Measurements from ENCODE around the gene ZBTB46.
A peak's percentile ranks its signal among the peaks of the same experiment; 100 is the strongest.

The ZBTB46 gene

GRCh38 chr20:63754008-63754407 lies 77.1 kb downstream of the ZBTB46 start:
- Mint-ChIP-seq H3K36me3 (ENCODE audit: insufficient read depth) (peaks cover under 1% of the 10 kb centered on the region), H3K27ac (ENCODE audit: low read depth) (no peak overlapping the region), H3K4me1 (peaks cover 46% of the 10 kb centered on the region), H3K4me3 (no peak overlapping the region), H3K9me3 (no peaks in the 10 kb centered on the region), H3K27me3 (no peaks in the 10 kb centered on the region)
- ATAC-seq (replicated peaks; ENCODE audit: extremely low read depth, poor library complexity, severe bottlenecking) (no peak), DNase-seq (ENCODE audit: low spot score in 2 of 2) (no peak)

GRCh38 chr20:63753381-63753780 lies 77.7 kb downstream of the ZBTB46 start:
- ATAC-seq (replicated peaks; ENCODE audit: extremely low read depth, poor library complexity, severe bottlenecking) (no peak), DNase-seq (ENCODE audit: low spot score in 2 of 2) (no peak)
- Mint-ChIP-seq H3K4me3 (no peak overlapping the region), H3K9me3 (no peaks in the 10 kb centered on the region), H3K27ac (ENCODE audit: low read depth) (no peak overlapping the region), H3K27me3 (no peaks in the 10 kb centered on the region), H3K4me1 (peaks cover 47% of the 10 kb centered on the region), H3K36me3 (ENCODE audit: insufficient read depth) (peaks cover 3% of the 10 kb centered on the region)

GRCh38 chr20:63752411-63753101 lies 78.5 kb downstream of the ZBTB46 start:
- H3K27me3 Mint-ChIP-seq: no peaks in the 10 kb centered on the region
- no peak overlapping the region for H3K27ac Mint-ChIP-seq (ENCODE audit: low read depth)
- H3K36me3 Mint-ChIP-seq (ENCODE audit: insufficient read depth): peaks cover 3% of the 10 kb centered on the region
- no peaks in the 10 kb centered on the region for H3K9me3 Mint-ChIP-seq
- peaks cover 43% of the 10 kb centered on the region for H3K4me1 Mint-ChIP-seq
- no peak for DNase-seq (ENCODE audit: low spot score in 2 of 2)
- no peak for ATAC-seq (replicated peaks; ENCODE audit: extremely low read depth, poor library complexity, severe bottlenecking)
- peak overlapping the region; percentile 67 for H3K4me3 Mint-ChIP-seq

GRCh38 chr20:63751471-63752271 lies 79.4 kb downstream of the ZBTB46 start:
- peak overlapping the region; percentile 70 for H3K27ac Mint-ChIP-seq (ENCODE audit: low read depth)

GRCh38 chr20:63750807-63751470 lies 80.1 kb downstream of the ZBTB46 start:
- peaks cover 27% of the 10 kb centered on the region for H3K4me1 Mint-ChIP-seq
- DNase-seq (ENCODE audit: low spot score in 2 of 2) (peak in 1 of 2 donors; percentile 36), ATAC-seq (replicated peaks; ENCODE audit: extremely low read depth, poor library complexity, severe bottlenecking) (peak; percentile 93)
- H3K4me3 Mint-ChIP-seq: peak overlapping the region; percentile 67
- peaks cover 3% of the 10 kb centered on the region for H3K36me3 Mint-ChIP-seq (ENCODE audit: insufficient read depth)
- H3K27me3 Mint-ChIP-seq: no peaks in the 10 kb centered on the region
- no peaks in the 10 kb centered on the region for H3K9me3 Mint-ChIP-seq
- peak overlapping the region; percentile 70 for H3K27ac Mint-ChIP-seq (ENCODE audit: low read depth)

More at GRCh38 chr20:63751471-63752271, 79.4 kb downstream of the ZBTB46 start:
- Mint-ChIP-seq H3K36me3 (ENCODE audit: insufficient read depth) (peaks cover 3% of the 10 kb centered on the region), H3K27me3 (no peaks in the 10 kb centered on the region), H3K4me1 (peaks cover 34% of the 10 kb centered on the region), H3K4me3 (peak overlapping the region; percentile 67), H3K9me3 (no peaks in the 10 kb centered on the region)
- ATAC-seq (replicated peaks; ENCODE audit: extremely low read depth, poor library complexity, severe bottlenecking): no peak
- no peak for DNase-seq (ENCODE audit: low spot score in 2 of 2)

- Mint-ChIP-seq H3K27ac (ENCODE audit: low read depth) (no peak overlapping the region), H3K9me3 (no peaks in the 10 kb centered on the region), H3K36me3 (ENCODE audit: insufficient read depth) (peaks cover 3% of the 10 kb centered on the region), H3K4me3 (peak overlapping the region; percentile 27), H3K4me1 (peaks cover 19% of the 10 kb centered on the region), H3K27me3 (no peaks in the 10 kb centered on the region)
- DNase-seq (ENCODE audit: low spot score in 2 of 2): no peak
- no peak for ATAC-seq (replicated peaks; ENCODE audit: extremely low read depth, poor library complexity, severe bottlenecking)
These were observed 81.2 kb downstream of the ZBTB46 start for GRCh38 chr20:63749597-63750508.

GRCh38 chr20:63748934-63749270 lies 82.2 kb downstream of the ZBTB46 start:
- Mint-ChIP-seq H3K4me3 (no peak overlapping the region), H3K9me3 (no peaks in the 10 kb centered on the region), H3K27ac (ENCODE audit: low read depth) (peak overlapping the region; percentile 25), H3K4me1 (peaks cover 14% of the 10 kb centered on the region), H3K36me3 (ENCODE audit: insufficient read depth) (peaks cover 3% of the 10 kb centered on the region), H3K27me3 (no peaks in the 10 kb centered on the region)
- DNase-seq (ENCODE audit: low spot score in 2 of 2) (no peak), ATAC-seq (replicated peaks; ENCODE audit: extremely low read depth, poor library complexity, severe bottlenecking) (no peak)

- DNase-seq (ENCODE audit: low spot score in 2 of 2) (no peak), ATAC-seq (replicated peaks; ENCODE audit: extremely low read depth, poor library complexity, severe bottlenecking) (no peak)
- H3K27me3 Mint-ChIP-seq: no peaks in the 10 kb centered on the region
- peaks cover 9% of the 10 kb centered on the region for H3K36me3 Mint-ChIP-seq (ENCODE audit: insufficient read depth)
- no peaks in the 10 kb centered on the region for H3K9me3 Mint-ChIP-seq
- H3K4me3 Mint-ChIP-seq: no peak overlapping the region
- peaks cover 14% of the 10 kb centered on the region for H3K4me1 Mint-ChIP-seq
- H3K27ac Mint-ChIP-seq (ENCODE audit: low read depth): peak overlapping the region; percentile 25
These were observed 82.8 kb downstream of the ZBTB46 start for GRCh38 chr20:63748070-63748933.

GRCh38 chr20:63747622-63748069 lies 83.4 kb downstream of the ZBTB46 start:
- H3K4me3 Mint-ChIP-seq: no peak overlapping the region
- no peaks in the 10 kb centered on the region for H3K27me3 Mint-ChIP-seq
- H3K27ac Mint-ChIP-seq (ENCODE audit: low read depth): no peak overlapping the region
- ATAC-seq (replicated peaks; ENCODE audit: extremely low read depth, poor library complexity, severe bottlenecking): no peak
- no peak for DNase-seq (ENCODE audit: low spot score in 2 of 2)
- peaks cover 14% of the 10 kb centered on the region for H3K4me1 Mint-ChIP-seq
- peaks cover 11% of the 10 kb centered on the region for H3K36me3 Mint-ChIP-seq (ENCODE audit: insufficient read depth)
- H3K9me3 Mint-ChIP-seq: no peaks in the 10 kb centered on the region

GRCh38 chr20:63746751-63747315 lies 84.2 kb downstream of the ZBTB46 start:
- H3K36me3 Mint-ChIP-seq (ENCODE audit: insufficient read depth): peaks cover 13% of the 10 kb centered on the region
- no peak for DNase-seq (ENCODE audit: low spot score in 2 of 2)
- H3K4me3 Mint-ChIP-seq: no peak overlapping the region
- H3K9me3 Mint-ChIP-seq: no peaks in the 10 kb centered on the region
- H3K27me3 Mint-ChIP-seq: no peaks in the 10 kb centered on the region
- no peak overlapping the region for H3K27ac Mint-ChIP-seq (ENCODE audit: low read depth)
- peaks cover 14% of the 10 kb centered on the region for H3K4me1 Mint-ChIP-seq
- ATAC-seq (replicated peaks; ENCODE audit: extremely low read depth, poor library complexity, severe bottlenecking): no peak
